Ectodermal cell (in vitro differentiated cells): ENCODE data around the gene VSIG4.

Source experiments
- H3K27ac ChIP-seq: 2 replicates; pipeline ENCODE4 v1.7.0; 2013; ENCODE audit warnings: mild to moderate bottlenecking, low read depth, low read length; ENCODE audit not compliant: insufficient read depth, poor library complexity, severe bottlenecking
- H3K27me3 ChIP-seq: 2 replicates; pipeline ENCODE4 v1.7.0; 2013; ENCODE audit warnings: mild to moderate bottlenecking, low read length; ENCODE audit not compliant: insufficient read depth, control insufficient read depth, poor library complexity, severe bottlenecking
- H3K36me3 ChIP-seq: one replicate; pipeline ENCODE4 v1.7.0; 2013; ENCODE audit warnings: low read length; ENCODE audit not compliant: control insufficient read depth, insufficient read depth
- H3K4me1 ChIP-seq: one replicate; pipeline ENCODE4 v1.7.0; 2013; ENCODE audit warnings: low read length; ENCODE audit not compliant: control insufficient read depth, insufficient read depth
- H3K4me3 ChIP-seq: 2 replicates; pipeline ENCODE4 v1.7.0; 2013; ENCODE audit warnings: low read depth, low read length, control low read depth; ENCODE audit not compliant: insufficient read depth
- H3K9me3 ChIP-seq: 2 replicates; pipeline ENCODE4 v1.7.0; 2013; ENCODE audit warnings: mild to moderate bottlenecking, low read length, moderate library complexity; ENCODE audit not compliant: control insufficient read depth
- WGBS, 2 experiments: methylation state at CpG; one replicate each; pipeline ENCODE4 v1.1.7; 2013; ENCODE audit warnings: missing lambda C conversion rate in 2 of 2; 5-methylcytosine and 5-hydroxymethylcytosine counted together

The VSIG4 gene

GRCh38 chrX:65999563-66000148, 40.2 kb downstream of the VSIG4 start:
- Histone ChIP-seq H3K4me1 (no peaks in the 10 kb centered on the region), H3K27me3 (no peaks in the 10 kb centered on the region), H3K4me3 (no peak overlapping the region), H3K36me3 (no peaks in the 10 kb centered on the region), H3K27ac (no peak overlapping the region), H3K9me3 (no peaks in the 10 kb centered on the region)
- 93 to 94% methylated on average over 1 of the region's 1 CpG for WGBS, 2 experiments

DNA sequence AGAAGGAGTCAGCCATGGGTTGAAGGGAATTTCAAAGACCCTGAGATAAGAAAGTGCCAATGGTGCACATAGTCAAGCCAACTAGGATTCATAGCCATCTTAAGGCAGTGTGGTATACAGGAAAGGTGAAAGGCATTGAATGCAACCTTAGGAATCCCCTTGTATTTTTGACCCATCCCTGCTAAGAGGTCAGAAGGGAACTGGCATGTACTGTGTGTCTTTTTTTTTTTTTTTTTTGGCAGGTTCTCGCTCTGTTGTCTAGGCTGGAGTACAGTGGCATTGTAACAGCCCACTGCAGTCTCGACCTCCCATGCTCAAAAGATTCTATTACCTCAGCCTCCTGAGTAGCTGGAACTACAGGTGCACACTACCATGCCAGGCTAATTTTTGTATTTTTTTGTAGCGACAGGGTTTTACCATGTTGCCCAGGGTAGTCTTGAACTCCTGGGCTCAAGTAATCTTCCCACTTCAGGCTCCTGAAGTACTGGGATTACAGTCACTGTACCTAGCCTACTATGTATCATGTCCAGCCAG, 40.8 kb downstream of the VSIG4 start:
- no peaks in the 10 kb centered on the region for H3K9me3 ChIP-seq
- no peak overlapping the region for H3K4me3 ChIP-seq
- no peaks in the 10 kb centered on the region for H3K27me3 ChIP-seq
- H3K36me3 ChIP-seq = no peaks in the 10 kb centered on the region
- H3K4me1 ChIP-seq = no peaks in the 10 kb centered on the region
- WGBS, 2 experiments = 81 to 93% methylated on average over 3 of the region's 3 CpGs
- H3K27ac ChIP-seq = no peak overlapping the region

DNA sequence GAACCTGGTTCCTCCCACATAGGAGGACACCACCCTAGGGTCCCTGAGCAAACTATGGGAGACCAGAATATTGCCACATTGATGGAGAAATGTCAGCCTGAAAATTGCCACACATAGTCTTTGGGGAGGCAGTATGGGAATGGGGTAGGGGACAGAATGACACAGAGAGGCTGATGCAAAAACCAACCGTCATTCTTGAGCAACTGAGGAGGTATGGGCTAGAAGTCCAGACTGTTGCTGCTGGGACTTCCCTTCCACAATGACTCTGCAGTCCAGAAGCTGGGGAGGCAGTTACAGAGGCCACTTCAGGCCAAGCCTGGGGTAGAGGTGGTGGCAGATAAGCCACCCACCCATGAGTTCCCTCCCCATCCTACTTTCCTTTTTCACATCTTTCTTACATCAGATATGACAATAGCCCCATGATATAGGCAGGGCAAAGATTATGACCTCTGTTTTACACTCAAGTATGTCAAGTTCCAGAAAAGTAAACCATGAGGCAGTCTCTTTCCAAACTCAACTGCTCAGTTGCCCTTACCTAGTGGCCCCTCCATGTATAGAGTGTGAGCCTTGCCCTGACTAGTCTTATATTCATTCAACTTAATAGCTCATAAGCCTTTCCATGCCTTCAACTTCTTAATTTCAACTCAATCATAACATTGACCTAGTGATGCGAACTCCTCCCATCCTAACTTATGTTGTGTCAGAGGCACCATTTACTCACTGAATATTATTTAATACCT, 41.7 kb downstream of the VSIG4 start:
- H3K36me3 ChIP-seq = no peaks in the 10 kb centered on the region
- H3K4me1 ChIP-seq = no peaks in the 10 kb centered on the region
- H3K4me3 ChIP-seq = no peak overlapping the region
- no peaks in the 10 kb centered on the region for H3K9me3 ChIP-seq
- WGBS, 2 experiments = 87 to 98% methylated on average over 2 of the region's 2 CpGs
- H3K27ac ChIP-seq = no peak overlapping the region
- no peaks in the 10 kb centered on the region for H3K27me3 ChIP-seq

GRCh38 chrX:65994519-65995506, 45.1 kb downstream of the VSIG4 start:
- Histone ChIP-seq H3K27me3 (no peaks in the 10 kb centered on the region), H3K4me3 (no peak overlapping the region), H3K4me1 (no peaks in the 10 kb centered on the region), H3K36me3 (no peaks in the 10 kb centered on the region), H3K9me3 (no peaks in the 10 kb centered on the region), H3K27ac (no peak overlapping the region)
- WGBS, 2 experiments = 94 to 100% methylated on average over 1 to 3 of the region's 3 CpGs

DNA sequence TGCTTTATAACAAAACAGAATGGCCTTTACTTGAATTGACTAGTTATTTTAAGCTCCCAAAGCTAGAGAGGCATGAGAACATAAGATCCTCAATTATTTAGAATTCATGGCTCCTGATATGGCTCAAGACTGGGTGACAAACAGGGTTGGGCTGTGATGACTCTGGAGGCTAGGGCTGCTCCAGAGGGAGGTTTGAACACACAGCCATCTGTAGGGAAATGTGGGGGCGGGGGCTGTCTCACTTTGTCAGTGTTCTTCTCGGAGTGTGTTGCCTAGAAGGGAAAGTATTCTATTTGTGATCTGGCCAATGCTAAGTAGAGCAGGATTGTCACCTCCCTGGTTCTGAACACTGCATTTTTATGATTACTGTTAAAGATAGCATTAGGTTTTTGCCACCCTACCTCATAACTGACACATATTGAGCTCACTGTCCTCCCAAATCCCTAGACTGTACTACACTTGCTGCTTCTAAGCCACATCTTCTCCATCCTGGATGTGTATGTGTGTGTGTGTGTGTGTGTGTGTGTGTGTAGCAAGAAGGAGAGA, 45.9 kb downstream of the VSIG4 start:
- Histone ChIP-seq H3K36me3 (no peaks in the 10 kb centered on the region), H3K27ac (no peak overlapping the region), H3K4me1 (no peaks in the 10 kb centered on the region), H3K4me3 (no peak overlapping the region), H3K9me3 (no peaks in the 10 kb centered on the region), H3K27me3 (no peaks in the 10 kb centered on the region)
- WGBS, 2 experiments = 81 to 93% methylated on average over 2 of the region's 2 CpGs

- H3K4me1 ChIP-seq = no peaks in the 10 kb centered on the region
- WGBS, 2 experiments = 86 to 92% methylated on average over 2 of the region's 2 CpGs
Measured at GRCh38 chrX:65993332-65993731, 46.5 kb downstream of the VSIG4 start.

GRCh38 chrX:65990702-65991101, 49.2 kb downstream of the VSIG4 start:
- no peaks in the 10 kb centered on the region for H3K36me3 ChIP-seq
- H3K4me1 ChIP-seq = no peaks in the 10 kb centered on the region
- no peak overlapping the region for H3K27ac ChIP-seq
- no peak overlapping the region for H3K4me3 ChIP-seq
- H3K27me3 ChIP-seq = no peaks in the 10 kb centered on the region
- H3K9me3 ChIP-seq = no peaks in the 10 kb centered on the region

More at GRCh38 chrX:65993332-65993731, 46.5 kb downstream of the VSIG4 start:
- Histone ChIP-seq H3K9me3 (no peaks in the 10 kb centered on the region), H3K36me3 (no peaks in the 10 kb centered on the region), H3K27ac (no peak overlapping the region), H3K27me3 (no peaks in the 10 kb centered on the region), H3K4me3 (no peak overlapping the region)

- H3K4me1 ChIP-seq = no peaks in the 10 kb centered on the region
- no peaks in the 10 kb centered on the region for H3K9me3 ChIP-seq
- 84 to 96% methylated on average over 3 of the region's 3 CpGs for WGBS, 2 experiments
- no peaks in the 10 kb centered on the region for H3K27me3 ChIP-seq
- H3K36me3 ChIP-seq = no peaks in the 10 kb centered on the region
- no peak overlapping the region for H3K27ac ChIP-seq
- H3K4me3 ChIP-seq = no peak overlapping the region
Measured at GRCh38 chrX:65987811-65988210, 52.1 kb downstream of the VSIG4 start.

DNA sequence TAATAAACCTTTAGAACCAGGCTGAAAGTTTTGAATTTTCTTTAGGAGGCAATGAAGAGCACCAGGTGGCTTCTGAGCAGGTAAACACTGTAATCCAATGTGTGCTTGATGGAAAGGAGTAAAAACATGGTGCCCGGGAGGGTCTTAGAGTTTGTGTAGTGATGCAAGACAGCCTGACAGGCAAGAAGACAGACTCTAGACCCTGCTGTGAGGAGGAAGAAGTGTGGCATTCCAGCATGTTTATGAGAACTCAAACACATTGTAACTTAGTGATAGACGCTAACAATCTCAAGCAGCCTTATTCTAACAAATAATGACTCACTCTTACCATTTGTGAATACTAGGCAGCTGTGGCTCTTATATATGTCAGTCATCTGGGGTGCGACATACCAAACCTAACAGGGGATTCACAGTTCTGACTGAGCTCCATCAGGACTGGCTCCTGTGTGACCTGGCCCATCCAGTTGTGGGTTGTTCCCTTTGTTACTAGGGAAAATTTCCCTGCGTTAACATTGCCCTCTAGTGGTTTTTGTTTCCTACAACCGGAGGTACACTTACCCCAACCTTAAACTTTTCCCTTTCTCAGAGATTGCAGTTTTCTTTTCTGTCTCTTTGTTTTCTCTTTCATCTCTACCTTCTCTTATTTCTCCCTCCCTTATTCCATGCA, 53.8 kb downstream of the VSIG4 start:
- Histone ChIP-seq H3K9me3 (no peaks in the 10 kb centered on the region), H3K4me3 (no peak overlapping the region), H3K27ac (no peak overlapping the region), H3K4me1 (no peaks in the 10 kb centered on the region), H3K27me3 (no peaks in the 10 kb centered on the region), H3K36me3 (no peaks in the 10 kb centered on the region)
- 18 to 35% methylated on average over 4 to 5 of the region's 5 CpGs for WGBS, 2 experiments
